HFFc6 (cell line): ENCODE results near the gene SEMA4D. TPM values are rescaled to one million over a fixed set of nuclear protein-coding genes. Genes with fewer than 3 reads are reported as not detected.

ENCODE experiments used
- DNase-seq: peaks from one replicate; pipeline ENCODE4 v3.0.0-alpha.2; 2018
- H3K27ac Mint-ChIP-seq: 2 replicates; pipeline ENCODE4 v1.8.0; 2020; ENCODE audit warnings: mild to moderate bottlenecking, mixed read lengths
- H3K27me3 Mint-ChIP-seq: 2 replicates; pipeline ENCODE4 v1.8.0; 2021; ENCODE audit warnings: mild to moderate bottlenecking, moderate library complexity, mixed read lengths; ENCODE audit not compliant: insufficient read depth
- H3K36me3 Mint-ChIP-seq: 2 replicates; pipeline ENCODE4 v1.8.0; 2021; ENCODE audit warnings: low read depth, mixed read lengths
- H3K4me1 Mint-ChIP-seq: 2 replicates; pipeline ENCODE4 v1.8.0; 2020; ENCODE audit warnings: low read depth, mixed read lengths
- H3K4me3 Mint-ChIP-seq: 2 replicates; pipeline ENCODE4 v1.8.0; 2020; ENCODE audit warnings: mild to moderate bottlenecking, moderate library complexity, mixed read lengths
- H3K9me3 Mint-ChIP-seq: 2 replicates; pipeline ENCODE4 v1.8.0; 2020; ENCODE audit warnings: mild to moderate bottlenecking, mixed read lengths
- microRNA-seq: library from miRNA; unstranded; fragments of <30 nt; microRNA quantifications from one replicate; pipeline ENCODE4, GENCODE V29; 2019
- total RNA-seq, 6 experiments: library from RNA; stranded (reverse); fragmentation: NEBNext Ultra II Directional; extraction: Animal tissue kit (Norgen Biotek cat#: 25700); gene quantifications; 2 replicates in 1 of 6; 3 replicates in 5 of 6; pipeline ENCODE4 v1.2.3, GENCODE V29; 2021
- TF ChIP-seq, protein P1 (sequence below): fragments of 200-600 bp; sonication (generic); IDR thresholded peaks from 2 replicates; pipeline ENCODE4 v1.5.0; 2021; ENCODE audit warnings: antibody characterized with exemption, mild to moderate bottlenecking

The SEMA4D gene
- total RNA-seq, 6 experiments from 2014 or later: not detected

DNA sequence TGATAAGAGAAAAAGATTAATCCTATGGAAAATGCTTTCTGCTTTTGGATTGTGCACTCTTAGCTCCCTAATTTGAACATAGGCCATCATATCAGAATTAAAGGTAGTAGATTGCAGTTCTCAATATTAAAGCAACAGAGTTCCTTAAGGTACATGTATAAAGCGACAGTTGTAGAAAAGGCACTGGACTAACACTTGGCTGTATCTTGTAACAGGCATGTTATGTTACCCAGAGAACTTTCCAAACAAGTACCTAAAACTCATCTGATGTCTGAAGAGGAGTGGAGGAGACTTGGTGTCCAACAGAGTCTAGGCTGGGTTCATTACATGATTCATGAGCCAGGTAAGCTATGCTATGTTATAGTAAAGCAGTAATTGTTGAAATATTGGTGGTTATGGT, 183.0 kb downstream of the SEMA4D start:
- no peak for DNase-seq
- H3K27me3 Mint-ChIP-seq: peaks cover 6% of the 10 kb centered on the region; the same call in 1 of the 2 replicates
- H3K36me3 Mint-ChIP-seq: peaks cover 37% of the 10 kb centered on the region
- H3K4me1 Mint-ChIP-seq: peaks cover 59% of the 10 kb centered on the region
- TF ChIP-seq, protein P1, sequence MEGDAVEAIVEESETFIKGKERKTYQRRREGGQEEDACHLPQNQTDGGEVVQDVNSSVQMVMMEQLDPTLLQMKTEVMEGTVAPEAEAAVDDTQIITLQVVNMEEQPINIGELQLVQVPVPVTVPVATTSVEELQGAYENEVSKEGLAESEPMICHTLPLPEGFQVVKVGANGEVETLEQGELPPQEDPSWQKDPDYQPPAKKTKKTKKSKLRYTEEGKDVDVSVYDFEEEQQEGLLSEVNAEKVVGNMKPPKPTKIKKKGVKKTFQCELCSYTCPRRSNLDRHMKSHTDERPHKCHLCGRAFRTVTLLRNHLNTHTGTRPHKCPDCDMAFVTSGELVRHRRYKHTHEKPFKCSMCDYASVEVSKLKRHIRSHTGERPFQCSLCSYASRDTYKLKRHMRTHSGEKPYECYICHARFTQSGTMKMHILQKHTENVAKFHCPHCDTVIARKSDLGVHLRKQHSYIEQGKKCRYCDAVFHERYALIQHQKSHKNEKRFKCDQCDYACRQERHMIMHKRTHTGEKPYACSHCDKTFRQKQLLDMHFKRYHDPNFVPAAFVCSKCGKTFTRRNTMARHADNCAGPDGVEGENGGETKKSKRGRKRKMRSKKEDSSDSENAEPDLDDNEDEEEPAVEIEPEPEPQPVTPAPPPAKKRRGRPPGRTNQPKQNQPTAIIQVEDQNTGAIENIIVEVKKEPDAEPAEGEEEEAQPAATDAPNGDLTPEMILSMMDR: no peak
- no peaks in the 10 kb centered on the region for H3K9me3 Mint-ChIP-seq
- H3K4me3 Mint-ChIP-seq: peak overlapping the region; percentile 90
- H3K27ac Mint-ChIP-seq: peak overlapping the region; percentile 99

DNA sequence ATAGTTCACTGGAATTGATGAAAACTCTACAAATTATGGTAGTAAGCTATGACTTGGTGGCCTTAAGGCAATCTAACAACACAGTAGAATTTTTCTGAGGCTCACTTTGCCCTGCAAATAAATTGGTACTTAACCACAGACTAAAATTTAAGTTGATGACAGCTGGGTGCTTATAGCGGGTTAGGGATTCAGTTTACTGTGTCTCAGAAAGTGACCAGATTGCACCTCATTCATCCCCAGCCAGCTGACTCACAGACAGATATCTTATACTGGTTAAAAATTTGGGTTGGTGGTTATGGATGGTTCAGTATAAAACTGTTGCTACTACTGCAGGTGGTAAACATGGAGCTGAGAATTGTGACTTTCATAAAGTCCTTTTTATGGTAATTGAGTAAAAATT, 184.1 kb downstream of the SEMA4D start:
- peaks cover 6% of the 10 kb centered on the region; the same call in 1 of the 2 replicates for H3K27me3 Mint-ChIP-seq
- no peak for DNase-seq

DNA sequence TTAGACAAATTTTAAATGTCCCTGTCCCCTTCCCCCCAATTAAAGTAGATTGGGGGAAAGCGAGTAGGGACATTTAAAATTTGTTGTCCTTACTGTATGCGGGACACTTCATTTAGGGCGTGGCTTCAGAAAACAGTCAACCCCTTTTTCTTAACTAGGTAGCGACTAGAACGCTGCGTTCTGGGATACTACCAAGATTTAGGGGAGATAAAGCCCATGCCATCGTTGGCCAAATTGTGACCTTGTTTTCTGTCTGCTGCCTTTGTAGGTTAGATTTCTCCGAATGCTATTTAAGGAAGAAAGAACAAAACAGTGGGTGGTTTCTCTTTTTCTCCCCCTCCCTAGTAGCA, 185.7 kb downstream of the SEMA4D start:
- H3K27ac Mint-ChIP-seq: peak overlapping the region; percentile 99
- peaks cover 27% of the 10 kb centered on the region for H3K36me3 Mint-ChIP-seq
- TF ChIP-seq, protein P1: no peak
- H3K4me3 Mint-ChIP-seq: peak overlapping the region; percentile 90
- H3K9me3 Mint-ChIP-seq: no peaks in the 10 kb centered on the region
- peaks cover 45% of the 10 kb centered on the region for H3K4me1 Mint-ChIP-seq
- DNase-seq: no peak
- peaks cover 6% of the 10 kb centered on the region for H3K27me3 Mint-ChIP-seq

More for the DNA sequence above, 184.1 kb downstream of the SEMA4D start:
- Mint-ChIP-seq H3K36me3 (peaks cover 37% of the 10 kb centered on the region), H3K27ac (peak overlapping the region; percentile 99), H3K4me3 (peak overlapping the region; percentile 90), H3K4me1 (peaks cover 55% of the 10 kb centered on the region), H3K9me3 (no peaks in the 10 kb centered on the region)
- TF ChIP-seq, protein P1: no peak

DNA sequence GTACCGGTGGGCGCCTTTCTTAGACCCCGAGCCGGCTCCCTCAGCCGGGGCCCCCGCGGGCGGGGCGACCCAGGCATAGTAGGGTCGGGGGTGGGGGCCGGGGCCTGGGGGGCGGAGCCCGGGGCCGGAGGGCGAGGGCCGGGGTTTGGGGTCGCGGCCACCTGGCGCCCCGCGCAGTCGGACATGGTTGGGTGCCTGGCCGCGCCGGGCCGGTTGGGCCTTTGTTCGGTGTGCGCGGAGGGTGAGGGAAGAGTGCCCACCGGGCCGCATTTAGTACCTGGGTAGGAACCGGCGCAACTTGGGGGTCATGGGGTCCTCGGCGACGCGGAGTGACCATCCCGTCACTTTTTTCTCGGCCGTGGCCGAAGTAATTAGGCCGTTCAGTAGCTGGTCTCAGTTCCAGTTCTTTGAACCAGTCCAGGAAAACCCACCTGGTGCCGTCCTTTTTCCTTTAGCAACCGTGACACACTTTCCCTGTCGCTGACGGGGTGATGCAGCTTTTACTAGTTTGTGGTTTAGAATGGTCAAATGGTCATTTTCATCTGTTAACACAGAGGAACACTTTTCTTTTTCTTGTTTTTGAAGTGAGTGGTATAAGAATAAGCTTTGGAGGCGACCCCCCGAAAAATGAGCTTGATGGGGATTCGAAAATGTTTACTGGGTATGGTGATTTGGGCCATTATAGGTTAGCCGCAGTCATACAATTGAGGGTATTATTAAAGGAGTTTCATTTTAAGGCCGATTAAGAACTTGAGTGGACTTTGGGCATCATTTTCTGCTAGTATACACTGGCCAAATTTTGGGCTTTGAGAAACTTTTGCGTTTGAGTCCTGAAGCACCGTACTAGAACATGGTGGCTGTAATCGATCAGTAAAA, 186.3 kb downstream of the SEMA4D start:
- TF ChIP-seq, protein P1: no peak
- DNase-seq: no peak
- peaks cover 21% of the 10 kb centered on the region; the same call in 1 of the 2 replicates for H3K36me3 Mint-ChIP-seq
- peaks cover 39% of the 10 kb centered on the region for H3K4me1 Mint-ChIP-seq
- peak overlapping the region; percentile 90 for H3K4me3 Mint-ChIP-seq
- H3K27ac Mint-ChIP-seq: peak overlapping the region; percentile 99
- peaks cover 6% of the 10 kb centered on the region for H3K27me3 Mint-ChIP-seq
- no peaks in the 10 kb centered on the region for H3K9me3 Mint-ChIP-seq

Small RNAs within 50 kb of the gene (microRNA-seq; reads per million reads assigned to microRNA genes)
- gene MIR3153: not detected

Other genes starting within 250 kb of the SEMA4D start
- gene CKS2, start 186.9 kb downstream of the SEMA4D start, total RNA-seq: 100 to 1,000 TPM in 5 of 6 experiments, 10 to 100 TPM in 1; 65.7 to 135 (median 123) TPM
- 10 to 100 TPM; 13.8 to 20.3 (median 17.3) TPM for gene SECISBP2, start 179.6 kb downstream of the SEMA4D start, total RNA-seq
- gene GADD45G, start 106.9 kb upstream of the SEMA4D start, total RNA-seq: under 1 TPM in 4 of 6 experiments, not detected in 2; 0.16 to 0.38 (median 0.24) TPM